ENCODE results near the gene MAPK12. TPM values are rescaled to one million over a fixed set of nuclear protein-coding genes. Genes with fewer than 3 reads are reported as not detected.

MAPK12 gene
- total and polyA plus RNA-seq, 2 donors (not counting 3 experiments of a cell fraction or from before 2014, with no cell fraction given), result 72.3 to 86.8 TPM

- no peak overlapping the region for H3K4me3 ChIP-seq (replicated peaks in 1 of 3; ENCODE audit: insufficient read depth in 1 of 3, low read depth in 1 of 3, low read length in 3 of 3)
- H3K36me3 ChIP-seq (ENCODE audit: control insufficient read depth in 2 of 2, extremely low read depth in 1 of 2, insufficient read depth in 2 of 2, low read length in 2 of 2), result peaks cover 3 to 47% of the 10 kb centered on the region in 2 experiments
- H3K9me1 ChIP-seq (replicated peaks; ENCODE audit: control insufficient read depth, extremely low read depth, insufficient read depth, low read length), result no peaks in the 10 kb centered on the region
- ChIA-PET POLR2A (no interaction called here), CTCF (no interaction called here)
- no peak overlapping the region for H2AFZ ChIP-seq (ENCODE audit: low read depth, low read length)
- no peak overlapping the region for H3K9ac ChIP-seq (replicated peaks; ENCODE audit: extremely low read depth, insufficient read depth, low read length)
- H3K9me3 ChIP-seq (replicated peaks; ENCODE audit: control insufficient read depth, insufficient read depth, low read length), result no peaks in the 10 kb centered on the region
- intact Hi-C loops (cut with micrococcal nuclease), result no loop called here
- H3K4me2 ChIP-seq (ENCODE audit: insufficient read depth, low read length), result no peak overlapping the region
- no peak overlapping the region for H3K27ac ChIP-seq (ENCODE audit: insufficient read depth, low read depth, low read length)
- no peaks in the 10 kb centered on the region for H4K20me1 ChIP-seq (replicated peaks; ENCODE audit: control insufficient read depth, extremely low read depth, insufficient read depth, low read length)
- dilution Hi-C loops (cut with MboI; ENCODE audit: extremely low pct_ligation_motif_present, low sequenced_read_pairs), result no loop called here
- no peak for FAIRE-seq
- no peaks in the 10 kb centered on the region for H3K27me3 ChIP-seq (ENCODE audit: control insufficient read depth in 2 of 2, insufficient read depth in 2 of 2, low read length in 2 of 2)
- no TSS peak for BruUV-seq (replicated peaks)
- no peak for DNase-seq (ENCODE audit: low read depth, low spot score)
- H3K4me1 ChIP-seq (ENCODE audit: control insufficient read depth, extremely low read depth, insufficient read depth, low read length), result no peaks in the 10 kb centered on the region
- H3K79me2 ChIP-seq (ENCODE audit: control insufficient read depth, insufficient read depth, low read length), result no peaks in the 10 kb centered on the region
- TF ChIP-seq, protein P1, sequence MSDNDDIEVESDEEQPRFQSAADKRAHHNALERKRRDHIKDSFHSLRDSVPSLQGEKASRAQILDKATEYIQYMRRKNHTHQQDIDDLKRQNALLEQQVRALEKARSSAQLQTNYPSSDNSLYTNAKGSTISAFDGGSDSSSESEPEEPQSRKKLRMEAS (IDR thresholded peaks at IDR 0.05; ENCODE audit: insufficient read depth, insufficient read length), result no peak
- TF ChIP-seq GATA2 (IDR thresholded peaks at IDR 0.05; ENCODE audit: insufficient read depth, insufficient read length, low read depth, low read length) (no peak), MYC (IDR thresholded peaks at IDR 0.05; ENCODE audit: low read depth, low read length) (no peak)
These were observed 36.1 kb downstream of the MAPK12 start for GRCh38 chr22:50225200-50225969.

DNA sequence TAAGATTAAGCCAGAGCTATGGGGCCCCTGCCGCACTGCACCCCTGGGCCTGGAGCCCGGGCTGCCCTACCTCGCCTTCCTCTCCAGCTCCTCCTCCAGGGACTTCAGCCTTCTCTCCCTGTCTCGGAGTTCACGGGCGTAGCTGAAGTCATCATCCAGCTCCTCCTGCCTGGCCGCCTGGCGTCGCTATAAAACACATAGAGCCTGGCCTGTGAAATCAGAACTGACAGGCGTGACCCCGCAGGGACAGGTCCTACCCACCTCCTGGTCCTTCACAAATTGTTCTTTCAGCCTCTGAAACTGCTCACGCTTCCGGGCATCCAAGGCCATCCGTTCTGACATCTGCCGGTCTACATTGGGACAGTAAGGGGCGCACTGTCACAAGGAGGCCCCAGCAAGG, 37.4 kb downstream of the MAPK12 start:
- no peak overlapping the region for H3K27ac ChIP-seq (ENCODE audit: insufficient read depth, low read depth, low read length)
- no peak overlapping the region for H3K4me3 ChIP-seq (replicated peaks in 1 of 3; ENCODE audit: insufficient read depth in 1 of 3, low read depth in 1 of 3, low read length in 3 of 3)
- H3K4me1 ChIP-seq (ENCODE audit: control insufficient read depth, extremely low read depth, insufficient read depth, low read length), result no peaks in the 10 kb centered on the region
- FAIRE-seq, result no peak
- POLR2A ChIA-PET, result no interaction called here
- CTCF ChIA-PET, result interaction anchor here (1.3 kb wide), 1 partner anchor 17 kb away, joined by 3 read pairs; no protein-coding TSS in a partner anchor
- no peaks in the 10 kb centered on the region for H3K9me3 ChIP-seq (replicated peaks; ENCODE audit: control insufficient read depth, insufficient read depth, low read length)
- DNase-seq (ENCODE audit: low read depth, low spot score), result no peak
- H3K9ac ChIP-seq (replicated peaks; ENCODE audit: extremely low read depth, insufficient read depth, low read length), result no peak overlapping the region
- no peaks in the 10 kb centered on the region for H3K79me2 ChIP-seq (ENCODE audit: control insufficient read depth, insufficient read depth, low read length)
- no TSS peak for BruUV-seq (replicated peaks)
- no peak overlapping the region for H2AFZ ChIP-seq (ENCODE audit: low read depth, low read length)
- intact Hi-C loops (cut with micrococcal nuclease) (no loop called here), dilution Hi-C loops (cut with MboI; ENCODE audit: extremely low pct_ligation_motif_present, low sequenced_read_pairs) (no loop called here)
- no peaks in the 10 kb centered on the region for H3K9me1 ChIP-seq (replicated peaks; ENCODE audit: control insufficient read depth, extremely low read depth, insufficient read depth, low read length)
- H3K4me2 ChIP-seq (ENCODE audit: insufficient read depth, low read length), result no peak overlapping the region
- no peaks in the 10 kb centered on the region for H4K20me1 ChIP-seq (replicated peaks; ENCODE audit: control insufficient read depth, extremely low read depth, insufficient read depth, low read length)
- peaks cover 4 to 50% of the 10 kb centered on the region in 2 experiments for H3K36me3 ChIP-seq (ENCODE audit: control insufficient read depth in 2 of 2, extremely low read depth in 1 of 2, insufficient read depth in 2 of 2, low read length in 2 of 2)
- TF ChIP-seq GATA2 (IDR thresholded peaks at IDR 0.05; ENCODE audit: insufficient read depth, insufficient read length, low read depth, low read length), result no peak
- TF ChIP-seq, protein P1 (IDR thresholded peaks at IDR 0.05; ENCODE audit: insufficient read depth, insufficient read length), result no peak
- TF ChIP-seq POLR2AphosphoS5 (IDR thresholded peaks at IDR 0.05; ENCODE audit: insufficient read depth, low read depth, low read length), result no peak
- TF ChIP-seq FOS (IDR thresholded peaks at IDR 0.05; ENCODE audit: borderline replicate concordance, insufficient read depth, low read length), result no peak
- TF ChIP-seq POLR2A (IDR thresholded peaks at IDR 0.05; ENCODE audit: low read depth, low read length), result no peak
- no peak for TF ChIP-seq EZH2 (IDR thresholded peaks at IDR 0.05; ENCODE audit: borderline replicate concordance, low read depth, low read length, severe bottlenecking)
- no peak for TF ChIP-seq JUN (IDR thresholded peaks at IDR 0.05; ENCODE audit: borderline replicate concordance, insufficient read depth, insufficient read length, low read depth)
- no peak for TF ChIP-seq MYC (IDR thresholded peaks at IDR 0.05; ENCODE audit: low read depth, low read length)
- TF ChIP-seq CTCF (IDR thresholded peaks at IDR 0.05; ENCODE audit: extremely low read depth in 1 of 2, insufficient read depth in 1 of 2, low read depth in 1 of 2, low read length in 2 of 2), result no peak
- no peaks in the 10 kb centered on the region for H3K27me3 ChIP-seq (ENCODE audit: control insufficient read depth in 2 of 2, insufficient read depth in 2 of 2, low read length in 2 of 2)

Measured in endothelial cell of umbilical vein (primary cell).